ENCODE data around the gene ZBTB32.
"Not testable (repeated sequence)": the region's sequence is repeated elsewhere in the genome, so short reads cannot be mapped to it uniquely, and the experiment has no call there.

The ZBTB32 gene

GRCh38 chr19:35704218-35704617 is at the start of gene ZBTB32:
ZBTB32 (plus strand) TSS chr19:35704558; CDS start chr19:35714627, 10,069 bp downstream.
- in situ Hi-C loops (cut with HindIII; ENCODE audit: low pct_unique_long_range_greater_than_20kb, low sequenced_read_pairs) = no loop called here

GRCh38 chr19:35654828-35655227 is 49.5 kb upstream of the ZBTB32 start:
- in situ Hi-C loops (cut with HindIII; ENCODE audit: low pct_unique_long_range_greater_than_20kb, low sequenced_read_pairs); DNase-seq (ENCODE audit: low read depth in 1 of 2, low spot score in 1 of 2): not testable (repeated sequence)

More at GRCh38 chr19:35704218-35704617, at the start of gene ZBTB32:
- no peak for DNase-seq (ENCODE audit: low read depth in 1 of 2, low spot score in 1 of 2)
- TF ChIP-seq JUND (IDR thresholded peaks at IDR 0.05; ENCODE audit: low read depth) = no peak

- no peak for TF ChIP-seq JUND (IDR thresholded peaks at IDR 0.05; ENCODE audit: low read depth)
- in situ Hi-C loops (cut with HindIII; ENCODE audit: low pct_unique_long_range_greater_than_20kb, low sequenced_read_pairs) = no loop called here
- no peak for DNase-seq (ENCODE audit: low read depth in 1 of 2, low spot score in 1 of 2)
These were observed 48.8 kb upstream of the ZBTB32 start for GRCh38 chr19:35655600-35655999.

GRCh38 chr19:35656700-35657099 is 47.7 kb upstream of the ZBTB32 start:
- in situ Hi-C loops (cut with HindIII; ENCODE audit: low pct_unique_long_range_greater_than_20kb, low sequenced_read_pairs) = no loop called here
- TF ChIP-seq JUND (IDR thresholded peaks at IDR 0.05; ENCODE audit: low read depth) = no peak

GRCh38 chr19:35657904-35658700 is 46.3 kb upstream of the ZBTB32 start:
- TF ChIP-seq JUND (IDR thresholded peaks at IDR 0.05; ENCODE audit: low read depth) = no peak
- in situ Hi-C loops (cut with HindIII; ENCODE audit: low pct_unique_long_range_greater_than_20kb, low sequenced_read_pairs) = no loop called here
- no peak for DNase-seq (ENCODE audit: low read depth in 1 of 2, low spot score in 1 of 2)

More at GRCh38 chr19:35656700-35657099, 47.7 kb upstream of the ZBTB32 start:
- DNase-seq (ENCODE audit: low read depth in 1 of 2, low spot score in 1 of 2) = no peak

- in situ Hi-C loops (cut with HindIII; ENCODE audit: low pct_unique_long_range_greater_than_20kb, low sequenced_read_pairs) = no loop called here
- DNase-seq (ENCODE audit: low read depth in 1 of 2, low spot score in 1 of 2) = no peak
- no peak for TF ChIP-seq JUND (IDR thresholded peaks at IDR 0.05; ENCODE audit: low read depth)
These were observed 42.4 kb upstream of the ZBTB32 start for GRCh38 chr19:35661995-35662340.

GRCh38 chr19:35663981-35664380 is 40.4 kb upstream of the ZBTB32 start:
- DNase-seq (ENCODE audit: low read depth in 1 of 2, low spot score in 1 of 2) = no peak
- TF ChIP-seq JUND (IDR thresholded peaks at IDR 0.05; ENCODE audit: low read depth) = no peak
- in situ Hi-C loops (cut with HindIII; ENCODE audit: low pct_unique_long_range_greater_than_20kb, low sequenced_read_pairs) = no loop called here

GRCh38 chr19:35665157-35665556 is 39.2 kb upstream of the ZBTB32 start:
- DNase-seq (ENCODE audit: low read depth in 1 of 2, low spot score in 1 of 2) = no peak
- in situ Hi-C loops (cut with HindIII; ENCODE audit: low pct_unique_long_range_greater_than_20kb, low sequenced_read_pairs) = no loop called here
- TF ChIP-seq JUND (IDR thresholded peaks at IDR 0.05; ENCODE audit: low read depth) = no peak

- TF ChIP-seq JUND (IDR thresholded peaks at IDR 0.05; ENCODE audit: low read depth) = no peak
- in situ Hi-C loops (cut with HindIII; ENCODE audit: low pct_unique_long_range_greater_than_20kb, low sequenced_read_pairs) = no loop called here
- DNase-seq (ENCODE audit: low read depth in 1 of 2, low spot score in 1 of 2) = no peak
These were observed 38.8 kb upstream of the ZBTB32 start for GRCh38 chr19:35665604-35666003.

- TF ChIP-seq JUND (IDR thresholded peaks at IDR 0.05; ENCODE audit: low read depth) = no peak
- DNase-seq (ENCODE audit: low read depth in 1 of 2, low spot score in 1 of 2) = peak; percentile 21 to 78
- in situ Hi-C loops (cut with HindIII; ENCODE audit: low pct_unique_long_range_greater_than_20kb, low sequenced_read_pairs) = no loop called here
These were observed 38.0 kb upstream of the ZBTB32 start, which contains the start of gene UPK1A for GRCh38 chr19:35666251-35666913. UPK1A (plus strand) TSS chr19:35666517; CDS start chr19:35666813, 296 bp downstream.

GRCh38 chr19:35669566-35669965 is 34.8 kb upstream of the ZBTB32 start:
- in situ Hi-C loops (cut with HindIII; ENCODE audit: low pct_unique_long_range_greater_than_20kb, low sequenced_read_pairs) = no loop called here
- TF ChIP-seq JUND (IDR thresholded peaks at IDR 0.05; ENCODE audit: low read depth) = no peak
- no peak for DNase-seq (ENCODE audit: low read depth in 1 of 2, low spot score in 1 of 2)

- no peak for DNase-seq (ENCODE audit: low read depth in 1 of 2, low spot score in 1 of 2)
- in situ Hi-C loops (cut with HindIII; ENCODE audit: low pct_unique_long_range_greater_than_20kb, low sequenced_read_pairs) = no loop called here
- TF ChIP-seq JUND (IDR thresholded peaks at IDR 0.05; ENCODE audit: low read depth) = no peak
These were observed 34.4 kb upstream of the ZBTB32 start for GRCh38 chr19:35669974-35670373.

- in situ Hi-C loops (cut with HindIII; ENCODE audit: low pct_unique_long_range_greater_than_20kb, low sequenced_read_pairs) = no loop called here
- TF ChIP-seq JUND (IDR thresholded peaks at IDR 0.05; ENCODE audit: low read depth) = no peak
- no peak for DNase-seq (ENCODE audit: low read depth in 1 of 2, low spot score in 1 of 2)
These were observed 33.7 kb upstream of the ZBTB32 start for GRCh38 chr19:35670686-35671085.

Measured in T47D (cell line).